Activated T-cell treated with anti-CD3 and anti-CD28 coated beads for 48 hours (primary cell): ENCODE data around the gene ARMC5.
A peak's percentile ranks its signal among the peaks of the same experiment; 100 is the strongest.
"Not testable (repeated sequence)": the region's sequence is repeated elsewhere in the genome, so short reads cannot be mapped to it uniquely, and the experiment has no call there.

ENCODE experiments used
- DNase-seq: peaks from one replicate; pipeline ENCODE4 v3.0.0-alpha.2; 2020; ENCODE audit warnings: low read depth

Gene ARMC5

GRCh38 chr16:31478956-31479355 is 19.7 kb downstream of the ARMC5 start:
- DNase-seq, result no peak

GRCh38 chr16:31479751-31480150 is 20.4 kb downstream of the ARMC5 start:
- DNase-seq, result no peak

- DNase-seq, result no peak
Measured at GRCh38 chr16:31480851-31481536, 21.7 kb downstream of the ARMC5 start.

GRCh38 chr16:31483081-31483480 is 23.8 kb downstream of the ARMC5 start, which contains the start of gene SLC5A2:
Gene SLC5A2, plus strand, starts transcription at chr16:31483123. Its CDS starts 14 bp downstream, at chr16:31483137.
- DNase-seq, result no peak

GRCh38 chr16:31484048-31484447 is 24.7 kb downstream of the ARMC5 start:
- DNase-seq, result not testable (repeated sequence)

- no peak for DNase-seq
Measured at GRCh38 chr16:31484491-31485171, 25.3 kb downstream of the ARMC5 start.

- DNase-seq, result no peak
Measured at GRCh38 chr16:31485571-31485970, 26.3 kb downstream of the ARMC5 start.

- DNase-seq, result no peak
Measured at GRCh38 chr16:31486045-31486444, 26.7 kb downstream of the ARMC5 start.

GRCh38 chr16:31487071-31487719 is 27.9 kb downstream of the ARMC5 start:
- no peak for DNase-seq

GRCh38 chr16:31487720-31488467 is 28.6 kb downstream of the ARMC5 start:
- peak; percentile 50 for DNase-seq

GRCh38 chr16:31488468-31489297 is 29.4 kb downstream of the ARMC5 start:
- no peak for DNase-seq

GRCh38 chr16:31489298-31489564 is 29.9 kb downstream of the ARMC5 start:
- no peak for DNase-seq

- DNase-seq, result no peak
Measured at GRCh38 chr16:31489616-31490584, 30.6 kb downstream of the ARMC5 start.

GRCh38 chr16:31491778-31492418 is 32.6 kb downstream of the ARMC5 start:
- DNase-seq, result no peak

GRCh38 chr16:31493506-31494125 is 34.3 kb downstream of the ARMC5 start:
- no peak for DNase-seq

- no peak for DNase-seq
Measured at GRCh38 chr16:31496670-31497069, 37.4 kb downstream of the ARMC5 start.

GRCh38 chr16:31498493-31498892 is 39.2 kb downstream of the ARMC5 start:
- no peak for DNase-seq

GRCh38 chr16:31499928-31500327 is 40.6 kb downstream of the ARMC5 start:
- no peak for DNase-seq

- no peak for DNase-seq
Measured at GRCh38 chr16:31501226-31501965, 42.1 kb downstream of the ARMC5 start.
